Endodermal cell (in vitro differentiated cells): ENCODE results near the gene PTPRS. TPM values are rescaled to one million over a fixed set of nuclear protein-coding genes. Genes with fewer than 3 reads are reported as not detected.
"Not testable (repeated sequence)": the region's sequence is repeated elsewhere in the genome, so short reads cannot be mapped to it uniquely, and the experiment has no call there.

ENCODE experiments used
- DNase-seq: peaks from one replicate; pipeline ENCODE4 v3.0.0-alpha.2; 2017
- H3K27ac ChIP-seq: 2 replicates; pipeline ENCODE4 v1.5.1; 2013; ENCODE audit warnings: mild to moderate bottlenecking, low read depth, low read length, moderate library complexity
- H3K27me3 ChIP-seq: 2 replicates; pipeline ENCODE4 v1.6.1; 2013; ENCODE audit warnings: mild to moderate bottlenecking, low read length, moderate library complexity; ENCODE audit not compliant: insufficient read depth, control insufficient read depth, poor library complexity, severe bottlenecking
- H3K36me3 ChIP-seq: 2 replicates; pipeline ENCODE4 v1.7.0; 2013; ENCODE audit warnings: mild to moderate bottlenecking, low read length, moderate library complexity; ENCODE audit not compliant: control insufficient read depth, insufficient read depth
- H3K4me1 ChIP-seq: one replicate; pipeline ENCODE4 v1.7.0; 2013; ENCODE audit warnings: low read length; ENCODE audit not compliant: control insufficient read depth, insufficient read depth
- H3K4me3 ChIP-seq: 2 replicates; pipeline ENCODE4 v1.5.1; 2013; ENCODE audit warnings: mild to moderate bottlenecking, low read length, moderate library complexity
- H3K9ac ChIP-seq: 2 replicates; pipeline ENCODE4 v1.6.1; 2013; ENCODE audit warnings: mild to moderate bottlenecking, low read length, moderate library complexity; ENCODE audit not compliant: poor library complexity, severe bottlenecking; ENCODE audit errors: extremely low read depth
- H3K9me3 ChIP-seq: 2 replicates; pipeline ENCODE4 v1.6.1; 2013; ENCODE audit warnings: mild to moderate bottlenecking, low read length, moderate library complexity; ENCODE audit not compliant: control insufficient read depth
- H3K27ac Mint-ChIP-seq: 2 replicates; pipeline ENCODE4 v1.8.0; 2020; ENCODE audit warnings: mixed read lengths
- H3K27me3 Mint-ChIP-seq: 2 replicates; pipeline ENCODE4 v1.8.0; 2021; ENCODE audit warnings: mild to moderate bottlenecking, mixed read lengths; ENCODE audit not compliant: insufficient read depth
- H3K36me3 Mint-ChIP-seq: 2 replicates; pipeline ENCODE4 v1.8.0; 2020; ENCODE audit warnings: low read depth, mixed read lengths
- H3K4me1 Mint-ChIP-seq: 2 replicates; pipeline ENCODE4 v1.8.0; 2020; ENCODE audit warnings: mixed read lengths
- H3K4me3 Mint-ChIP-seq: 2 replicates; pipeline ENCODE4 v1.8.0; 2020; ENCODE audit warnings: mild to moderate bottlenecking, moderate library complexity, mixed read lengths
- H3K9me3 Mint-ChIP-seq: 2 replicates; pipeline ENCODE4 v1.8.0; 2020; ENCODE audit warnings: mild to moderate bottlenecking, mixed read lengths
- WGBS, 2 experiments: methylation state at CpG; one replicate each; pipeline versions ENCODE4 v1.1.5 to v1.1.7; 2013; ENCODE audit warnings: missing lambda C conversion rate in 2 of 2, mixed read lengths in 1 of 2; ENCODE audit not compliant: insufficient coverage in 1 of 2, insufficient read length in 1 of 2; 5-methylcytosine and 5-hydroxymethylcytosine counted together
- total RNA-seq, 2 donors: library from RNA; stranded (reverse); fragmentation: NEBNext Ultra II Directional in 1 of 2; extraction: Animal tissue kit (Norgen Biotek cat#: 25700) in 1 of 2; gene quantifications; 2 replicates in 1 of 2; 3 replicates in 1 of 2; pipeline ENCODE4 v1.2.1, GENCODE V29; 2021
- TF ChIP-seq, protein P1 (sequence below): fragments of 200-600 bp; sonication (generic); conservative IDR thresholded peaks from 2 replicates; pipeline ENCODE4 v1.5.0; 2021; ENCODE audit warnings: antibody characterized with exemption, mild to moderate bottlenecking

Gene PTPRS
- total RNA-seq, 2 donors from 2014 or later = 226 to 248 TPM

DNA sequence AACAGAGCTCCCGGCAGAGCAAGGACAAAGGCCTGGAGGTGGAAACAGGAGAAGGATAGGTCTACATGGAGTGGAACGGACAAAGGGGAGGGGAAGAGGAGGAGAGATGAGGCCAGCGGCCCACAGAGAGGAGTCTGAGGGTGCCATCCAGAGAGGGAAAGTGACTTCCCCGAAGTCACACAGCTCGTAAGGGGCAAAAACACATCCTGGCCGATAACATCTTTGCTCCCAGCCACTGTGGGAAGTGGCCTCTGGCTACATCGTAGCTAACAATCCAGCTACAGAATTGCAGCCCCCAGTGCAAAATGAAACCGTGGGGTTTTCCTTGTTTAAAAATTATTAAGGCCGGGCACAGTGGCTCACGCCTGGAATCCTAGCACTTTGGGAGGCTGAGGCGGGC lies 11.5 kb downstream of the PTPRS start:
- no peak overlapping the region for H3K4me3 ChIP-seq
- Mint-ChIP-seq H3K4me1 (peaks cover 2% of the 10 kb centered on the region), H3K27me3 (no peaks in the 10 kb centered on the region), H3K36me3 (peaks cover 37% of the 10 kb centered on the region), H3K9me3 (no peaks in the 10 kb centered on the region), H3K27ac (peak overlapping the region; percentile 55), H3K4me3 (no peak overlapping the region)
- TF ChIP-seq, protein P1, sequence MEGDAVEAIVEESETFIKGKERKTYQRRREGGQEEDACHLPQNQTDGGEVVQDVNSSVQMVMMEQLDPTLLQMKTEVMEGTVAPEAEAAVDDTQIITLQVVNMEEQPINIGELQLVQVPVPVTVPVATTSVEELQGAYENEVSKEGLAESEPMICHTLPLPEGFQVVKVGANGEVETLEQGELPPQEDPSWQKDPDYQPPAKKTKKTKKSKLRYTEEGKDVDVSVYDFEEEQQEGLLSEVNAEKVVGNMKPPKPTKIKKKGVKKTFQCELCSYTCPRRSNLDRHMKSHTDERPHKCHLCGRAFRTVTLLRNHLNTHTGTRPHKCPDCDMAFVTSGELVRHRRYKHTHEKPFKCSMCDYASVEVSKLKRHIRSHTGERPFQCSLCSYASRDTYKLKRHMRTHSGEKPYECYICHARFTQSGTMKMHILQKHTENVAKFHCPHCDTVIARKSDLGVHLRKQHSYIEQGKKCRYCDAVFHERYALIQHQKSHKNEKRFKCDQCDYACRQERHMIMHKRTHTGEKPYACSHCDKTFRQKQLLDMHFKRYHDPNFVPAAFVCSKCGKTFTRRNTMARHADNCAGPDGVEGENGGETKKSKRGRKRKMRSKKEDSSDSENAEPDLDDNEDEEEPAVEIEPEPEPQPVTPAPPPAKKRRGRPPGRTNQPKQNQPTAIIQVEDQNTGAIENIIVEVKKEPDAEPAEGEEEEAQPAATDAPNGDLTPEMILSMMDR = no peak
- H3K36me3 ChIP-seq = peaks cover 36% of the 10 kb centered on the region
- no peak for DNase-seq
- H3K4me1 ChIP-seq = no peaks in the 10 kb centered on the region
- 92 to 94% methylated on average over 10 to 11 of the region's 11 CpGs for WGBS, 2 experiments
- H3K27ac ChIP-seq = no peak overlapping the region
- no peaks in the 10 kb centered on the region for H3K27me3 ChIP-seq
- H3K9me3 ChIP-seq = peaks cover 4% of the 10 kb centered on the region
- H3K9ac ChIP-seq = no peak overlapping the region

DNA sequence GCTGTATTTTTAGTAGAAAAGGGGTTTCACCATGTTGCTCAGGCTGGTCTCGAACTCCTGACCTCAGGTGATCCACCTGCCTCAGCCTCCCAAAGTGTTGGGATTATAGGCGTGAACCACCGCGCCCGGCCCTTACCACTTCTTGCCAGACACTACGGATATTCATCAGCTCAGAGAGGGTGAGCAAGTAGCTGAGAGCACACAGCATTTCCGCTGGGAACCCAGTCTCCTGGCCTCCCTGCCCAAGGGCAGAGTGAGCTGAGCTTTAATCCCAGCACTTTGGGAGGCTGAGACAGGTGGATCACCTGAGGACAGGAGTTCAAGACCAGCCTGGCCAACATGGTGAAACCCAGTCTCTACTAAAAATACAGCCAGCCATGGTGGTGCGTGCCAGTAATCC lies 12.2 kb downstream of the PTPRS start:
- H3K4me3 Mint-ChIP-seq, H3K9me3 ChIP-seq, H3K4me3 ChIP-seq, H3K27ac Mint-ChIP-seq, H3K27ac ChIP-seq, H3K27me3 ChIP-seq, H3K27me3 Mint-ChIP-seq, DNase-seq, H3K9ac ChIP-seq, H3K4me1 Mint-ChIP-seq, H3K4me1 ChIP-seq, H3K9me3 Mint-ChIP-seq: not testable (repeated sequence)
- H3K36me3 ChIP-seq = peaks cover 29% of the 10 kb centered on the region
- H3K36me3 Mint-ChIP-seq = peaks cover 34% of the 10 kb centered on the region
- WGBS, 2 experiments = 93 to 99% methylated on average over 8 of the region's 8 CpGs

DNA sequence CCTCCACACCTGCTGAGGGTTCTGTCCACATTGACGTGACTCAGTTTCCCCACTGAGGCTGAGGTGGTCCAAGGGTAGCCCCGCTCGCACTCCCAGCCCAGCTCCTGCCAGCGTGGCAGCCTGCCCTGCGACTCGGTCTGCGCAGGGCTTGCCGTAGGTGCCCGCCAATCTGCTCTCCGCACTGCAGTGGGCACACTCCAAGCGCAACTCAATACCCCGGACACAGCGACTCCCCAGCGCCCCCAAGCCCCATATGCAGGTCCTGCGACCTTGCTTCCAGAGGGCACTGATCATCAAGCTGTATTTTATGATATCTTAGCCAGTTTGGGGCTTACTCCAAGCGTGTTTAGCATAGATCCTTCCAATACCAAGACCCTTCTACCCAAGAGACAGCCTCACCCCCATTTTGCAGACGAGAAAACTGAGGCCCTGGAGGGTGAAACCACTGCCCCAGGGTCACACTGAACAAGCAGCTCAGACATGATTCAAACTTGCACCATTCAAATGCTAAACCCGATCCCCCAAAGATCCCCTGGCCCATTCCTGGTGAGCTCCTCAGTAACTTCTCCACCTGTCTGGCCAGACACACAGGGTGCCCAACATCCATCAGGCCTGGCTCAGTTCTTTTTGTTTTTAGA lies 13.5 kb downstream of the PTPRS start:
- 94 to 98% methylated on average over 15 to 18 of the region's 18 CpGs for WGBS, 2 experiments
- Histone ChIP-seq H3K9me3 (peaks cover 4% of the 10 kb centered on the region), H3K27ac (no peak overlapping the region), H3K9ac (no peak overlapping the region), H3K4me3 (no peak overlapping the region), H3K27me3 (no peaks in the 10 kb centered on the region), H3K4me1 (no peaks in the 10 kb centered on the region), H3K36me3 (peaks cover 23% of the 10 kb centered on the region)
- peaks cover 2% of the 10 kb centered on the region for H3K4me1 Mint-ChIP-seq
- TF ChIP-seq, protein P1 = peak; percentile 54
- H3K27me3 Mint-ChIP-seq = no peaks in the 10 kb centered on the region
- no peak overlapping the region for H3K27ac Mint-ChIP-seq
- peaks cover 33% of the 10 kb centered on the region for H3K36me3 Mint-ChIP-seq
- H3K4me3 Mint-ChIP-seq = no peak overlapping the region
- DNase-seq = peak; percentile 67
- H3K9me3 Mint-ChIP-seq = no peaks in the 10 kb centered on the region

DNA sequence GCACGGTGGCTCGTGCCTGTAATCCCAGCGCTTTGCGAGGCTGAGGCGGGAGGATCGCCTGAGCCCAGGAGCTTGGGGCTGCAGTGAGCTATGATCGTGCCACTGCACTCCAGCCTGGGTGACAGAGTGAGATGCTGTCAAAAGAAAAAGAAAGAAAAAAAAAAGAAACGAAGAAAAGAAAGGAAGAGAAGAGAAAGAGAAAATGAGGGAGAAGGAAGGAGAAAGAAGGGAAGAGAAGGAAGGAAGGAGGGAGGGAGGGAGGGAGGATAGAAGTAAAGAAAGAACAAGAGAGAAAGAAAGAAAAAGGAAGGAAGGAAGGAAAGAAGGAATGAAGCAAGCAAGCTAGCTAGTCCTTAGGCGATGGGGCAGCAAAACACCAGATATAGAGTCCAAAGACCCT lies 14.1 kb downstream of the PTPRS start:
- Histone ChIP-seq H3K36me3 (peaks cover 26% of the 10 kb centered on the region), H3K27ac (peak overlapping the region; percentile 55), H3K27me3 (no peaks in the 10 kb centered on the region), H3K4me3 (no peak overlapping the region), H3K9ac (no peak overlapping the region), H3K9me3 (peaks cover 4% of the 10 kb centered on the region), H3K4me1 (no peaks in the 10 kb centered on the region)
- Mint-ChIP-seq H3K9me3 (no peaks in the 10 kb centered on the region), H3K27me3 (no peaks in the 10 kb centered on the region), H3K4me3 (no peak overlapping the region), H3K36me3 (peaks cover 30% of the 10 kb centered on the region), H3K4me1 (peaks cover 2% of the 10 kb centered on the region), H3K27ac (no peak overlapping the region)
- TF ChIP-seq, protein P1 = no peak
- no peak for DNase-seq
- 92 to 96% methylated on average over 7 to 9 of the region's 9 CpGs for WGBS, 2 experiments
